GM12878 (cell line): ENCODE results near the gene FATE1. TPM values are rescaled to one million over a fixed set of nuclear protein-coding genes. Genes with fewer than 3 reads are reported as not detected.

Experiments
- ATAC-seq: fragments of 200-7000 bp; cut with Tn5 transposase; 3 replicates; pipeline ENCODE4 v1.9.1; 2020; ENCODE audit warnings: mild to moderate bottlenecking, moderate library complexity
- BruUV-seq: library from RNA; stranded (reverse); fragments of 400-500 nt; replicated peaks from 2 replicates; lab custom pipeline; 2021; lab: Mats Ljungman, UMichigan
- CTCF ChIA-PET: fragments of 300-600 bp; sonication (Branson Sonifier 250); formaldehyde crosslinking; extraction: SDS; loops from one replicate; lab custom pipeline; 2021; ENCODE audit warnings: inconsistent platforms; lab: Yijun Ruan, JAX
- POLR2A ChIA-PET: fragments of 350-600 bp; formaldehyde crosslinking; extraction: SDS; loops from one replicate; lab custom pipeline; 2021; ENCODE audit warnings: inconsistent platforms; lab: Charles Lee
- RAD21 ChIA-PET: fragments of 300-600 bp; sonication (Branson Sonifier 250); formaldehyde crosslinking; loops from one replicate; lab custom pipeline; 2023; ENCODE audit warnings: antibody characterized with exemption; ENCODE audit not compliant: unreplicated experiment; lab: Charles Lee
- SMC1A ChIA-PET: fragments of 300-600 bp; sonication (Branson Sonifier 250); formaldehyde crosslinking; loops from one replicate; lab custom pipeline; 2023; ENCODE audit not compliant: unreplicated experiment, uncharacterized antibody; lab: Charles Lee
- DNase-seq: peaks from one replicate; pipeline ENCODE4 v3.0.0-alpha.2; 2011; ENCODE audit warnings: low read depth, low spot score
- FAIRE-seq: peaks from 3 replicates; lab custom pipeline; 2011; peaks lifted over from hg19 to GRCh38; lab: Jason Lieb, UNC
- H2AFZ ChIP-seq: 2 replicates; pipeline ENCODE4 v1.6.0; 2011; ENCODE audit warnings: low read depth, low read length, control low read depth; ENCODE audit not compliant: control insufficient read depth
- H3K27ac ChIP-seq: 2 replicates; pipeline ENCODE4 v1.5.1; 2011; ENCODE audit warnings: control low read depth; ENCODE audit not compliant: control insufficient read depth, insufficient read depth
- H3K27me3 ChIP-seq, 2 experiments: replicated peaks in 1 of 2; 2 replicates each; pipeline versions ENCODE4 v1.6.0 to v1.6.1; 2011; ENCODE audit warnings: low read length in 1 of 2; ENCODE audit not compliant: control insufficient read depth in 2 of 2, insufficient read depth in 2 of 2
- H3K36me3 ChIP-seq, 2 experiments: 2 replicates each; pipeline ENCODE4 v1.5.1; 2011; ENCODE audit warnings: low read length in 1 of 2; ENCODE audit not compliant: control insufficient read depth in 2 of 2, insufficient read depth in 2 of 2
- H3K4me1 ChIP-seq: 2 replicates; pipeline ENCODE4 v1.6.1; 2011; ENCODE audit warnings: mild to moderate bottlenecking, low read length, moderate library complexity, mixed read lengths; ENCODE audit not compliant: control insufficient read depth, insufficient read depth
- H3K4me2 ChIP-seq: 2 replicates; pipeline ENCODE4 v1.6.0; 2011; ENCODE audit warnings: control low read depth; ENCODE audit not compliant: control insufficient read depth, insufficient read depth
- H3K4me3 ChIP-seq: fragments of 200-600 bp; sonication (generic); 2 replicates; pipeline ENCODE4 v1.5.1; 2016
- H3K79me2 ChIP-seq: 2 replicates; pipeline ENCODE4 v1.6.0; 2011; ENCODE audit warnings: low read length; ENCODE audit not compliant: control insufficient read depth, insufficient read depth
- H3K9ac ChIP-seq: 2 replicates; pipeline ENCODE4 v1.8.0; 2011; ENCODE audit warnings: low read length, control low read depth, mixed read lengths; ENCODE audit not compliant: control insufficient read depth, insufficient read depth
- H3K9me3 ChIP-seq: replicated peaks from 3 replicates; pipeline ENCODE4 v1.5.1; 2011; ENCODE audit warnings: mild to moderate bottlenecking, low read length; ENCODE audit not compliant: control insufficient read depth, insufficient read depth
- H4K20me1 ChIP-seq: 2 replicates; pipeline ENCODE4 v1.6.0; 2011; ENCODE audit not compliant: control insufficient read depth, insufficient read depth
- ATF7 ChIP-seq: fragments of 450-650 bp; IDR thresholded peaks from 2 replicates; pipeline ENCODE4 v1.6.1; 2016; ENCODE audit warnings: low read depth, mild to moderate bottlenecking
- BACH1 ChIP-seq: fragments of 450-650 bp; IDR thresholded peaks from 2 replicates; pipeline ENCODE4 v1.6.1; 2017; ENCODE audit warnings: mild to moderate bottlenecking, borderline replicate concordance
- BHLHE40 ChIP-seq, 2 experiments: fragments of 450-650 bp in 1 of 2; IDR thresholded peaks; 2 replicates each; pipeline ENCODE4 v1.6.1; 2011 to 2017; ENCODE audit warnings: low read depth in 2 of 2, borderline replicate concordance in 1 of 2, improper control_type of control experiment in 1 of 2, low read length in 1 of 2, mild to moderate bottlenecking in 1 of 2
- ESRRA ChIP-seq: IDR thresholded peaks from 2 replicates; pipeline ENCODE4 v1.6.1; 2012; ENCODE audit warnings: mild to moderate bottlenecking, low read length, improper control_type of control experiment
- FOS ChIP-seq: IDR thresholded peaks from 3 replicates; pipeline ENCODE4 v1.6.1; 2011; ENCODE audit warnings: borderline replicate concordance; ENCODE audit not compliant: insufficient read length; ENCODE audit errors: extremely low read depth
- HCFC1 ChIP-seq: fragments of 150-350 bp; IDR thresholded peaks from 2 replicates; pipeline ENCODE4 v1.6.1; 2014; ENCODE audit warnings: low read length
- HDAC6 ChIP-seq: fragments of 200-600 bp; sonication (generic); IDR thresholded peaks from one replicate; pipeline ENCODE4 v1.8.0; 2017; ENCODE audit warnings: antibody characterized with exemption; ENCODE audit not compliant: unreplicated experiment
- JUNB ChIP-seq: IDR thresholded peaks from 2 replicates; pipeline ENCODE4 v1.6.1; 2016; ENCODE audit warnings: antibody characterized with exemption, mild to moderate bottlenecking
- KAT2A ChIP-seq: conservative IDR thresholded peaks from 2 replicates; pipeline ENCODE4 v1.6.1; 2011; ENCODE audit warnings: low read depth, low read length; ENCODE audit not compliant: control insufficient read depth
- LARP7 ChIP-seq: fragments of 450-650 bp; IDR thresholded peaks from 2 replicates; pipeline ENCODE4 v1.6.1; 2017; ENCODE audit warnings: mild to moderate bottlenecking
- MTA3 ChIP-seq: IDR thresholded peaks from 2 replicates; pipeline ENCODE4 v1.6.1; 2012; ENCODE audit warnings: low read length, inconsistent platforms, borderline replicate concordance
- NFIC ChIP-seq: IDR thresholded peaks from 2 replicates; pipeline ENCODE4 v1.6.1; 2012; ENCODE audit warnings: low read depth, mild to moderate bottlenecking, inconsistent platforms, low read length, moderate library complexity
- PAX5 ChIP-seq: IDR thresholded peaks from 2 replicates; pipeline ENCODE4 v1.6.1; 2011; ENCODE audit warnings: low read depth, low read length, borderline replicate concordance
- SMARCA5 ChIP-seq: fragments of 450-650 bp; IDR thresholded peaks from 2 replicates; pipeline ENCODE4 v1.6.1; 2017; ENCODE audit warnings: mild to moderate bottlenecking
- SREBF1 ChIP-seq: IDR thresholded peaks from 2 replicates; pipeline ENCODE4 v1.6.1; 2012; ENCODE audit warnings: mild to moderate bottlenecking, low read length
- TARDBP ChIP-seq: IDR thresholded peaks from 2 replicates; pipeline ENCODE4 v1.6.1; 2016; ENCODE audit warnings: borderline replicate concordance
- WRNIP1 ChIP-seq: IDR thresholded peaks from 2 replicates; pipeline ENCODE4 v1.6.1; 2011; ENCODE audit warnings: low read depth, low read length, improper control_type of control experiment, borderline replicate concordance
- ZBED1 ChIP-seq: IDR thresholded peaks from 2 replicates; pipeline ENCODE4 v1.6.1; 2016; ENCODE audit warnings: borderline replicate concordance
- WGBS: methylation state at CpG from one replicate; pipeline ENCODE4 v1.1.6; 2016; ENCODE audit warnings: low lambda C conversion rate; ENCODE audit not compliant: insufficient replicate concordance, insufficient coverage; ENCODE audit errors: missing lambda C conversion rate; 5-methylcytosine and 5-hydroxymethylcytosine counted together
- in situ Hi-C: fragments of 300-500 bp; cut with MboI; formaldehyde crosslinking; loops from 9 replicates; pipeline ENCODE4 v1.14.3; 2018; ENCODE audit warnings: mixed read lengths
- intact Hi-C: fragments of 100-400 bp; cut with micrococcal nuclease; formaldehyde crosslinking; loops from one replicate; pipeline ENCODE4 v1.14.2; 2022; ENCODE audit not compliant: unreplicated experiment
- polyA plus RNA-seq, 11 experiments: library from polyadenylated mRNA; depleted of rRNA in 4 of 11; unstranded in 6 of 11; stranded (reverse) in 5 of 11; fragments of >200 nt; fragmentation: Nextera tagmentation in 4 of 11; fragmentation: Illumina TruSeq in 1 of 11; extraction: Ambion mirVana in 4 of 11; extraction: Trizol in 1 of 11; gene quantifications; 1 replicate in 1 of 11; 2 replicates in 10 of 11; pipeline versions ENCODE4 v1.2.1 to v1.2.3, GENCODE V29; 2011 to 2016; ENCODE audit warnings: inconsistent platforms in 2 of 11, missing spikeins in 2 of 11, low read depth in 1 of 11
- total RNA-seq, 4 experiments: library from RNA; depleted of rRNA in 3 of 4; stranded (reverse); fragments of >200 nt in 3 of 4; fragmentation: Illumina TruSeq in 1 of 4; extraction: Trizol in 1 of 4; gene quantifications; 2 replicates each; pipeline versions ENCODE4 v1.2.1 to v1.2.3, GENCODE V29; 2013 to 2021
- TF ChIP-seq, protein P1 (sequence below): IDR thresholded peaks from 2 replicates; pipeline ENCODE4 v1.6.1; 2011; ENCODE audit warnings: borderline replicate concordance, low read depth, mild to moderate bottlenecking, moderate library complexity, low read length; ENCODE audit not compliant: insufficient read depth, poor library complexity, severe bottlenecking
- TF ChIP-seq, protein P2 (sequence below): IDR thresholded peaks from 2 replicates; pipeline ENCODE4 v1.6.1; 2012; ENCODE audit warnings: low read depth, low read length, improper control_type of control experiment
- TF ChIP-seq, protein P3 (sequence below): fragments of 450-650 bp; conservative IDR thresholded peaks from 2 replicates; pipeline ENCODE4 v1.6.1; 2017; ENCODE audit warnings: mild to moderate bottlenecking, moderate library complexity

Gene FATE1
- total and polyA plus RNA-seq, 10 of the 15 experiments (the other 5 are each of a cell fraction or from before 2014, with no cell fraction given) = 0.26 to 0.28 TPM; not detected in 8

DNA sequence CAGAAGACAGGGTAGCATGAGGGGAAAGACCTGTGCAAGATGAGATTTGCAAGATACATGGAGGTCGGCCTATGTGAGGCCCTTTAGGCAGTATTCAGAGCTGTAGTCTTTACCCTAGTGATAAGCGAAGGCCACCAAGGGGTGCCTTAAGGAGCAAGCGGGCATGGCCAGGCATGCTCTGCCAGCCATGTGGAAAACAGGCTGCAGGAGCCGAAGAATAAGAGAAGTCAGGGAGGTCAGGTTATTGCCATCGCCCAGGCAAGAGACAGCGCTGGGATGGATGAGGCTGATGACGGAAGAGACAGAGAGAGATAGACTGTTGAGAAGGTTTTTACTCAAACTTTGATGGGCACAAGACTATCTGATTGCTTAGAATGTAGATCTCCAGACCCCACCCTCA, 7.0 kb upstream of the FATE1 start (continued):
- TF ChIP-seq BHLHE40 (IDR thresholded peaks at IDR 0.05; ENCODE audit: borderline replicate concordance in 1 of 2, low read depth in 2 of 2, low read length in 1 of 2) (no peak), PAX5 (no peak), HDAC6 (no peak), KAT2A (no peak), NFIC (no peak), HCFC1 (no peak)

DNA sequence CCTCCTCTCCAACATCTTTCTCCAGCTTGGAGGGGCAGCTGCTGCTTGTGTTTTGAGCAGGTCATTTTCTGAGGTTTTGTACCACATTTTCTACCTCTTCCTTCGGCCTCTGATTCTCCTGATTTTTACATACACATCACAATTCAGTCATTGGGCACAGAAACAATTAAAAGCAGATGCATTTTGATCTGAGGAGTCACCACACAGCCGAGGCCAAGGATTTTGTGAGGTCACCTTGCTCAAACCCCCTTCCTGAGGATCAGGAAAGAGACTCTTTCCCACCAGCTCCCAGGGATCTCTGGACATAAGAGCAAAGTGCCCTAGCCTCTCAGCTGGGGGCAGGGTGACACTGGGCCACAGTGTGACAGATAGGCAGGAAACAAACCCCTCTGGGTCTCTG, 5.4 kb upstream of the FATE1 start:
- Histone ChIP-seq H3K27ac (no peak overlapping the region), H3K79me2 (no peaks in the 10 kb centered on the region), H3K9ac (no peak overlapping the region), H4K20me1 (no peaks in the 10 kb centered on the region), H2AFZ (no peak overlapping the region), H3K9me3 (no peaks in the 10 kb centered on the region), H3K4me1 (no peaks in the 10 kb centered on the region), H3K4me2 (no peak overlapping the region), H3K27me3 (no peaks in the 10 kb centered on the region), H3K36me3 (no peaks in the 10 kb centered on the region), H3K4me3 (no peak overlapping the region)
- intact Hi-C loops (no loop called here), in situ Hi-C loops (no loop called here)
- ChIA-PET CTCF (interaction anchor here (0.6 kb wide), 1 partner anchor 13 kb away, joined by 3 read pairs; no protein-coding TSS in a partner anchor), SMC1A (interaction anchor here (0.7 kb wide), 1 partner anchor 608 kb away, joined by 3 read pairs; no protein-coding TSS in a partner anchor), RAD21 (no interaction called here), POLR2A (no interaction called here)
- FAIRE-seq (no peak), ATAC-seq (no peak), DNase-seq (no peak)
- no peak for TF ChIP-seq ESRRA
- TF ChIP-seq SMARCA5 = no peak
- no peak for TF ChIP-seq SREBF1
- no peak for TF ChIP-seq ATF7
- no peak for TF ChIP-seq ZBED1
- no peak for TF ChIP-seq LARP7
- no peak for TF ChIP-seq HCFC1
- TF ChIP-seq, protein P1, sequence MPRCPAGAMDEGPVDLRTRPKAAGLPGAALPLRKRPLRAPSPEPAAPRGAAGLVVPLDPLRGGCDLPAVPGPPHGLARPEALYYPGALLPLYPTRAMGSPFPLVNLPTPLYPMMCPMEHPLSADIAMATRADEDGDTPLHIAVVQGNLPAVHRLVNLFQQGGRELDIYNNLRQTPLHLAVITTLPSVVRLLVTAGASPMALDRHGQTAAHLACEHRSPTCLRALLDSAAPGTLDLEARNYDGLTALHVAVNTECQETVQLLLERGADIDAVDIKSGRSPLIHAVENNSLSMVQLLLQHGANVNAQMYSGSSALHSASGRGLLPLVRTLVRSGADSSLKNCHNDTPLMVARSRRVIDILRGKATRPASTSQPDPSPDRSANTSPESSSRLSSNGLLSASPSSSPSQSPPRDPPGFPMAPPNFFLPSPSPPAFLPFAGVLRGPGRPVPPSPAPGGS = no peak
- no peak for TF ChIP-seq BACH1
- TF ChIP-seq, protein P2, sequence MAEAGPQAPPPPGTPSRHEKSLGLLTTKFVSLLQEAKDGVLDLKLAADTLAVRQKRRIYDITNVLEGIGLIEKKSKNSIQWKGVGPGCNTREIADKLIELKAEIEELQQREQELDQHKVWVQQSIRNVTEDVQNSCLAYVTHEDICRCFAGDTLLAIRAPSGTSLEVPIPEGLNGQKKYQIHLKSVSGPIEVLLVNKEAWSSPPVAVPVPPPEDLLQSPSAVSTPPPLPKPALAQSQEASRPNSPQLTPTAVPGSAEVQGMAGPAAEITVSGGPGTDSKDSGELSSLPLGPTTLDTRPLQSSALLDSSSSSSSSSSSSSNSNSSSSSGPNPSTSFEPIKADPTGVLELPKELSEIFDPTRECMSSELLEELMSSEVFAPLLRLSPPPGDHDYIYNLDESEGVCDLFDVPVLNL = no peak
- TF ChIP-seq MTA3 = no peak
- no peak for TF ChIP-seq HDAC6
- no peak for TF ChIP-seq JUNB
- TF ChIP-seq, protein P3, sequence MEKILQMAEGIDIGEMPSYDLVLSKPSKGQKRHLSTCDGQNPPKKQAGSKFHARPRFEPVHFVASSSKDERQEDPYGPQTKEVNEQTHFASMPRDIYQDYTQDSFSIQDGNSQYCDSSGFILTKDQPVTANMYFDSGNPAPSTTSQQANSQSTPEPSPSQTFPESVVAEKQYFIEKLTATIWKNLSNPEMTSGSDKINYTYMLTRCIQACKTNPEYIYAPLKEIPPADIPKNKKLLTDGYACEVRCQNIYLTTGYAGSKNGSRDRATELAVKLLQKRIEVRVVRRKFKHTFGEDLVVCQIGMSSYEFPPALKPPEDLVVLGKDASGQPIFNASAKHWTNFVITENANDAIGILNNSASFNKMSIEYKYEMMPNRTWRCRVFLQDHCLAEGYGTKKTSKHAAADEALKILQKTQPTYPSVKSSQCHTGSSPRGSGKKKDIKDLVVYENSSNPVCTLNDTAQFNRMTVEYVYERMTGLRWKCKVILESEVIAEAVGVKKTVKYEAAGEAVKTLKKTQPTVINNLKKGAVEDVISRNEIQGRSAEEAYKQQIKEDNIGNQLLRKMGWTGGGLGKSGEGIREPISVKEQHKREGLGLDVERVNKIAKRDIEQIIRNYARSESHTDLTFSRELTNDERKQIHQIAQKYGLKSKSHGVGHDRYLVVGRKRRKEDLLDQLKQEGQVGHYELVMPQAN = no peak
- TF ChIP-seq WRNIP1 = no peak
- no peak for TF ChIP-seq TARDBP
- TF ChIP-seq NFIC = no peak
- TF ChIP-seq FOS = no peak
- BruUV-seq = no TSS peak
- 0% methylated on average over 2 of the region's 2 CpGs for WGBS
